HG02981 (cell line): Measurements from ENCODE around the gene PDE10A.

Source experiments
- ATAC-seq: cut with Tn5 transposase; IDR thresholded peaks from one replicate; pipeline ENCODE4 v1.9.1; 2021; ENCODE audit warnings: mild to moderate bottlenecking, moderate library complexity; ENCODE audit not compliant: unreplicated experiment

The PDE10A gene

DNA sequence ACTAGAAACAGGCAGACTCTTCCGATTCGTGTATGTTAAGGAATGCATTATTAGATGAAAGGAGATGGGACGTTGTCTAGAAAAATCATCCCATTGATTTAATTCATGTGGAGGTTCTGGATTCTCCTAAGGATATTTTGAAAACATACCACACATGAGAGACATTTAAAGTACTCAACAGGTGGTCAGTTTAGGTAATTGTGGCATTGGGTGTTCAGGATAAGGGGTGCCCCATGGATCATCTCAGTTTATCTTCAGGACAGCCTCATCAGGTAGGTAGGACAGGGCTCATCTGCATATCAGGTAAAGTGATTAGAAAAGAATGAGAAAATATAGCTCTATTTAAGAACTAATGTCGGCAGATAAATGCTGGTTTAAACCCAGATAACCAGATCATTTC, 15.9 kb upstream of the PDE10A start:
- ATAC-seq, result no peak

- ATAC-seq, result no peak
Measured at GRCh38 chr6:165678429-165678828, 15.4 kb upstream of the PDE10A start.

DNA sequence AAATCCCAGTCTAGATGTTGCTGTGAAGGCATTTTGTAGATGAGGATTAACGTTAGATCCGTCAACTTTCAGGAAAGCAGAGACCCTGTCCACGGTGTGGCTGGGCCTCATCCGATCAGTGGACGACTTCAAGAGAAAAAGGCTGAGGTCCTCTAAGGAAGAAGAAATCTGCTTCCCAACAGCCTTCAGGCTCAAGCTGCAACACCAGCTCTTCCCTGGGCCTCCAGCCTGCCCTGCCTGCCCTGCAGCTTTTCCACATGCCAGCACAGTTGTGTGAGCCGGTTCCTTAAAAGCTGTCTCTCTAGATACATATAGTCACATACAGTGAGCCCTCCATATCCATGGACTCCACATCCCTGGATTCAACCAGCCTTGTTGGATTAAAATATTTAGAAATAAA, 14.1 kb upstream of the PDE10A start:
- no peak for ATAC-seq

DNA sequence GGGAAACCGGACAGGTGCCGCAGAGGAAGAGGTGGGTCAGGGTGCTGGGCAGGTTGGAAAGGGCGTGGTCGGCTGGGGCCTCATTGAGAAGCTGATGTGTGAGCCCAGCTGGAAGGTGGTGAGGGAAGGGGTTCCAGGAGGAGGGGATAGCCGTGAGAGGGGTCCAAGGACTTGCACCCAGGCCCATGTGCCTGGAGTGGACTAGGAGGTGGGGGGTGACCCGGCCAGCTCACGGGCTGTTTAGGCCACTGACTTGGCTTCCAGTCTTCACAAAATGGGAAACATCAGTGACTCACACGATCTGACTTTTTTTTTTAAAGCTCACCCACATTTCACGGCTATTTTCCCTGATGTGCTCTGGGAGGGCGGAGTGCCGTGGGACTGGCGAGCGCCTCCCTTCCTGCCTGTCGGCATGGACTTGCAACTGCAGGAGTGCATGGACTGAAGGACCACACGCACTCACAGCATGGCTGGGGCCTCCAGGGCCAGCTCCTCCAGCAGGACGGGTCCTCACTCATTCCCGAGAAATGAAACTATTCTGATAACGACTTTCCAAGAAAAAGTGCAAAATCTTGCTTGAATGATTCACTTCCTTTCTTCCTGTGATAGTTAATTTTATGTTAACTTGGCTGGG, 13.5 kb upstream of the PDE10A start:
- ATAC-seq, result no peak

DNA sequence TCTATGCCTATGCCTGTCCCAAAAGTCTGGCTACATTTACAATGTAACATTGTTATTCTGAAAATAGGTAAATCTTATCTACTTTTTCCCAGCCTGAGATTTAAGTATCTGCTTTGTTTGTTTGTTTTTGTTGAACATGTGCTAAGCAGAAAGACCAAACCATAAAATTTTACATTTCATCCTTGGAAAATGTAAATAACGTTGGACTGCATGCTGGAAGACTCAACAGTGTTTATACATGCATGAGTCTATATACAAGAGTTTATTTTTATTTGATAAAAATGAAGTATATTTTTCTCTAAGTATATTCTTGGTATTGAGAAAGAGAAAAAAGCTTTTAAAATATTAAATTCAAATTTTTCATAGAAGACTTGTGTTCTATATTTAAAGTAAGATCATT, 12.1 kb upstream of the PDE10A start:
- ATAC-seq, result no peak

DNA sequence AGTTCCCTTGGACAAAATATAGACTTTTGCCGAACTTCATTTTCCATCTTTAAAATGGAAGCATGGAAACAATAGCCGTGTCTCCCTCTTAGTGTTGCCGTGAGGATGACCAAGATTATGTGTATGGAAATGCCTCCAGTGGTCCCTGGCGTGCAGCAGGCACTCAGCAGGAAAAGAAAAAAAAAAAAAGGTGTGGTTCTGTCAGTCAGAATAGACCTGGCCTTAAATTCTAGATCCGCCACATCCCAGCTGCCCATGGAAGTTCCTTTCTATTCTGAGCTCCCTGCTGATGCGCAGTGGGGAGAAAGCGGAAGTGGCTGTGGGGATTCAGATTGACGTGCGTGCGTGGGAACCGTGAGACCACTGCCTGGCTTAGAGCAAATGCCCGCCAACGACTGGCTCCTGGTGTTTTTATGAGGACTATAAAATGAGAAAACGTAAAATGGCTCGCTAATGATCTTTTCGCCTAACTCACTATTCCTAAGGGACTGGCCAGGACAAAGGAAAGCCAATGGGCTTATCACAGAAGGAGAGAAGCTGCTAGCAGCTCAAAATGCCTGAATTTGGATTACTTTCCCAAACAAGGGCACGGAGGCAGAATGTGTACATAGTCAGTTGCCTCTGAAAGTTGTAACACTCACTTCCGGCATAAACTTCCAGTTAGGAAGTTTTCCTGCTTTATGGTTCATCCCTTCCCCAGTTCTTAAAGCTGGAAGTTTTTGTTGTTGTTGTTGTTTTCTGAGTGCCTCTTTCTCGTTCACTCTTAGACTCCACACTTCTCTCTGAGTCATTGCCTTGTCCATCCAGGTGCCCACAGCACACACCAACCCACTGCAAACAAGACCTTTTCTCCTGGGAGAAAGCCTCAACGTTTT, 11.4 kb upstream of the PDE10A start:
- no peak for ATAC-seq

DNA sequence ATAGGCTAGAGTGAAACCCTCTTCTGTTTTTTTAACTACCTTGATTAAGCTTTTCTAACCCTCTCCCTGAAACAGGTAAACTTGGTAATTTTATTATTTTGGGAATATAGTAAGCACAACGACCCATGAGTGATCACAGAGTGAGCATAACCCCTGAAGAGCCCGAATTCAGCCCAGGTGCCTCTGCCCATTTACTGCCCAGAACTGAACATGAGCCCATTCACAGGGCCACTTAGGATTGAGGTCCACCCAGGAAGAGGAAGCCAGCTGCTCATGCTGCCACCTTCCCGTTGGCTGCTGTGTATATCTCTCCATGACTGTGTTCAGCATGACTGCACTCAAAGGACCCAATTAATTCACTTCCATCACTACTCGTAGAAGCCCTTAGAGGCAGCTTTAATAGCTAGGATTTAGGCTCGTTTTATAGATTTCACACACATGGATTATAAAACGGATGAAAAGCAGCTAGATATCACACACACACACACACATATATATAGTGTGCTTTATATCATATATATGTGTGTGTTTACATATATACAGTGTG, 8.3 kb upstream of the PDE10A start:
- ATAC-seq, result no peak

- ATAC-seq, result no peak
Measured at GRCh38 chr6:165668951-165669350, 5.9 kb upstream of the PDE10A start.

- ATAC-seq, result no peak
Measured at GRCh38 chr6:165665384-165665672, 2.3 kb upstream of the PDE10A start.

DNA sequence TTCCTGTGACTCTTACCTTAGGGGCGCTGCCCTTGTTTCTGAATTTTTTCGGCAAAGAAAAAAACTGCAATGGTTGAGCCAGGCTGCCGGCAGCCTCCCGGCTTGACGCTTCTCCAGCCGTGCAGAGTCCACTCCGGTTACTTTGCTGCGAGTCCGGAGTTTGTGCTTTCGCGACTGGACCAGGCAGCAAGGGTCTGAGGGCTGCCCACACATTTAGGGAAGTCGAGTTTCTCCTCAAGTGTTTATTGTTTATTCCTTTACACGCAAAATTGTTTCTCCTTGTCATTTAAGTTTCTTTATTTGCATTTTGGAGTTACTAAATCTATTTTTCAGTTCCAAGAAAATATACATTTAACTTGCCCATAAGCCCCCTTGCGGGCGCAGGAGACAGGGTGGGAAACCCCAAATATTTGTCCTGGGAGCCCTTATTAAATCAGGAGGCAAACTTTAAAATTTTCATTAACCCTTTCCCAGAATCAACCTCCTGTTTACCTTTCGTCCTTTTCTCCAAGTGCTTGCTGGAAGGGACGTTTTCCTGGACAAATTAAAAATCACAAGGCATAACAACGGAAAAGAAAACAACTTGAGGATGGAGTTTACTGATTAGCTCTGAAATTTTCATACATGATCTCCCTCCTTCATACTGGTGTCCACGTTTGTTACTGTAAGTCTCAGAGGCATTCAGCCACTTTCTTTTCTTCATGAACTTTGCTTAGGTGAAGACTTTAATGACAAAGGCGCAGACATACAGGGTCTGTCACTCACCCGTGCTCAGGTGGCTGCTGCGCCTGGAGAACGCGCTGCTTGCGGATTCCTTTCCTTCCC, 1.7 kb upstream of the PDE10A start:
- no peak for ATAC-seq

DNA sequence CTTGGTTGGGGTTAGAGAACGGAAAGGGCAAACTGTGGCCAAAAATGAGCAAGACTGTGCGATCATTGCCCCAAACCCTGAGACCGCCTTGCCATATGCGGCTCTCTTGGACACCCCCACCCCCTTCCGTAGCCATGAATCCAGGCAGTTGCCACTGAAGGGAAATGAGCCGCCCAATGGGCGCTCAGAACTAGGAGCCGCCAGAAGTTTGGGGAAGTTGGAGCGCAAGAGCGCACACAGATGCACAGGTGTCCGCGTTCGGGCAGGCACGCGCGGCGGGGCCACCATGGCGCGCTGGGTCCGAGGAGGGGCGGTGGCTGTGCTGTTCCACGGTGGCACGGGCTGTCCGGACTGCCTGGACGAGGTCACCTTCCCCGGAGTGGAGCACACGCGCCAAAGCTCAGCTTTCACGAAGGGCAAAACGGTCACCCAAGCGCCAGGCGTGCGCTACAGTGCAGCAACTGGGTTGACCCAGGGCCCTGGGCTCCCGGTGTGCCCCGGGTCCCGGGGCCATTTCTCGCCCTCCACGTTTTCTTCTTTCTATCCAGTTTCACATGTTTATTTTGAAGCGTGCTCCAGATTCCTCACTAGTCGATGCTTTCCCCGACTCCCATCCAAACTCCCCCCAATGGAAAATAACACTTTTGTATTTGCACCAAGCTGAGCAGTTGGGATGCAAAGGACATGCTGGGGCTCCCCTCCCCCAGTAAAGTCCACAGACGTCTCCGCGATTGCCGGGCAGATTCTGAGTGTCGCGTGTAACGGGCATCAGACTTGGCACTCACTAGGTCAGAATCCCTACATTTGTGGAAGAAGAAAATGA, 906 bp upstream of the PDE10A start:
- no peak for ATAC-seq

DNA sequence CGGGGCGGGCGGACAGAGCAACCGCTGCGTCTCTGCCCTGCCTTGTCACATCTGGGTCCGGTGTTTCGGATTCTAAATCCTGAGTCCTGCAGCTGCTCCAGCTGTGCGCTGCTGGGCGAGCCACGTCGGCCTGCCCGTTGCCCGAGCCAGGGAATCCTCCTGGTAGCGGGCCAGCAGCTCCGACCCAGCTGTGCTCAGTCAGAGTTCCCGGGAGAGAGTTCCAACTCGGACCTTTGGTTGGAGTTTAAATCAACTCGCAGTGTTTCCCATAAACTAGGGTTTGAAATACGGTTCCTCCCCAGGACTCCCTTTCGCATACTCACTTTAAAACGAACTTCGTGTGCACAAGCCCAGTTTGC, 315 bp upstream of the PDE10A start:
- no peak for ATAC-seq

GRCh38 chr6:165662041-165662748, 846 bp downstream of the PDE10A start:
- ATAC-seq, result no peak

DNA sequence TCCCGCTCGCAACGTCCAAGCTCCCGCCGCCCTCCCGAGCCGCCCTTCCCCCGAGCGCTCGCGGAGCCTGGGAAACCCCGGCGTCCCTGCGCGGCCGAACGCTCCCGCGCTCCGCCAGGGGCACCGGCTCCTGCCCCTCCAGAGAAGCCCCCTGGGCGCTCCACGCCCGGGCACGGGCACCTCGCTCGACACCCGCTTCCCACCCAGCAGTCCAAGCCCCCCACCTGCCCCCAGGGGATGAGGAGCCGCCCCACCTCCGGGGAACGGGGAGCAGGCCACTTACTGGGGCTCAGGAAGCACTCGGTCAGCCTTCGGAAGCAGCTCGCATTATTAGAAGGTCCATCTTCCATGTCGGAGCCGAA, 1.4 kb downstream of the PDE10A start:
- ATAC-seq, result no peak

DNA sequence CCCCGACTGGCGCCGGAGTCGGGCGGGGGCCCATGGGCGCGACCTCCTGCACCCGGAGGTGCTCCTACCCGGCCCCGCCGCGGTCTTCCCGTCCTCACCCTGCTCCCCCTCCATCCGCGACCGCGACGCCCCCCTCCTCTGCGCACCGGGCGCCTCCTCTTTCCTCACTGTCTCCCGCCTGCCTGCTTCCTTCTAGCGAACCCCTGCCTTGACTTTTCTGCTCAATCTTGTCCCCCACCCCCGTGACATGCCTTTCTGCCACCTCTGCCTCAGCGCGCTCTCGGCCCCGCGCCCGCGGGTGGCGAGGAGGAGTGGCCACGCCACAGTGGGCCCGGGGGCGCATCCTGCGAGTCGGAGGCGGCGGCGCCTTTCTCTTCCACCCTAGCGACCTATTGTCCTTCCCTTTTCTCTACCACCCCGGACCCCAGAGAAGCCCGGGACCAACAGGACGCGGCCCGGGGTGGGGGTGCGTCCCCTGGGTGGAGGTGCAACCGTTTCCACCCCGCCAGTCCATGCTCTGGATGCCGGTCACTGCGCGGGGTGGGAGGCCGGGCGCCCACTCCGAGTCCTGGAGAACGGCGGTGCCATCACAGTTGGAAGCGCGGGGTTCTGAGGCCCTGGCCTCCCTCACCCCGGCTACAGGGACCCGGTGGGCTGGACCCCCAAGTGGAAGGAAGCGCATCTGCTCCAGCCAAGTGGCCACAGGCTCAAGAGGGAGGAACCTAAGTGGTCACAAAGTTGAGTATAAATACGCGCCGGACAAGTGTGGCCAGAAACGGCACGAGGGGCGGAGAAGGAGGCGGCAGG, 2.0 kb downstream of the PDE10A start:
- ATAC-seq, result no peak

DNA sequence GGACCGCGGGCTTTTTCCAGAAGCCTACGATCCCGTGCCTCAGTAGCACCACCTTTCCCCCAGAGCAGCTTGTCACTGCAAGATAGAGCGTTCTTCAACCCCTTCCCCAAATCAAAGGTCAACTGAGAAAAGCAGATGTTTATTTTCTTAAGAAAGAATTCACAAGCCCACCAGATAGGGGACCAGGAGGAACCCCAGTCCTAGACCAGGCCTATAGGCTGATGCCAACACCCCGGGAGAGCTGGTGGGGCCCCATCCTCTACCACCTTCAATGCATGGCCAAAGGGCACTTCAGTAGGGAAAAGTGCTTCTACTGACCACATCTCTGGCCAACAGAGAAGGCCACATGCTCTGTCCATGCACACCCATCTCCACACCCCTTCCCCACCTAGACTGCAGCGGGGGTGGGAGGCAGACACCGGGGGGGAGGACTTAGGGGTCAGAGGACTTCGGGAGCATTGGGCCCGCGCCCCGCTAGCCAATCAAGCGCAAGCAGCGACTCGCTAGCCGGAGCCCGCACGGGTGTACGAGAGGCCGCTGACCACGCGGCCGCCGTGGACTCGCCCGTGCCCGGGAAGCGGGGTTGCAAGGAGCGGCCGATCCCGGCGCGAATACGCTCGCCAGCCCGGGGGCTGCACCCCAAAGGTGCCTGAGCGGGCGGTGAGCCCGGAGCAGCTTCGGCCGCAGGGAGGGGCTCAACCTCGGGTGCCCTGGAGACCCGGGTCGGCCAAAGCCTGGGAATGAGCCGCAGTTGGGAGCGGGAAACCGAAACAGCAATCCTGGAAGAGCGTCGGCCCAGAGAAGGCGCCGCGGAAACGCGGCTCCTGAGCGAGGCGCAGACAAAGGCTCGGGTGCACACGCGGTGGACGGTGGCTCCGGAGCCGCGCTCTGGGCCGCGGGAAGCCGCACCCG, 2.8 kb downstream of the PDE10A start:
- no peak for ATAC-seq

DNA sequence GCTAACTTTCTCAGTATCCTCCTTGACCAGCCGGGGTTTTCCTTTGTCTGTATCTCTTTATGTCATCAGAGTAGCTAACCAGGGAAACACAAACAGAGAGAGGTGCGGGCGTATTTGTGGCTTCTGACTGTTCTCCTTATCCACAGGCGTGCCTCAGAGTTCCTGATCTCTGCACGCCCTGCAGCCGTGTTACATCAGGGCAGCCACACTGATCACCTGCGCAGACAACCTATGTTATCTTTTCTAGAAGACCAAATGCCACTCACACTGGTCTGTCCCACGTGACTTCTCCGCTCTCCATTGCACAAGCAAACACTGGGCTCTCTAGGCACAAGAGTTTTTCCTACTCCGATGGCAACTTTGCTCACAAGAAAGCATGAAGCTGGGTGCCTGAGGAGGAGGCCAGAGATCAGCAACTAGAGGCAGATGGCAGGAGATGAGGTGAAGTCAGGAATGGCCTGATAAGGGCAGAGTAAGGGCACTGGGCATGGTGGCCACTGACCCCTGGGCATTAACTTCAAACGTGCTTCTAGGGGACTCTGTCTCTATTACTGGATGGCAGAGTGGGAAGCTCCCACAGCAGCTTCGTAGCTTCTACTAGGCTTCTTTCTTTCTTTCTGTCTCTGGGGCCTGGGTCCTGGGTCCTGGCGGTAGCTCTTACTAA, 4.5 kb downstream of the PDE10A start:
- ATAC-seq, result no peak

GRCh38 chr6:165657325-165657680, 5.7 kb downstream of the PDE10A start:
- no peak for ATAC-seq
